HFFc6 (cell line): ENCODE measurements around the gene CCDC57. TPM values are rescaled to one million over a fixed set of nuclear protein-coding genes. Genes with fewer than 3 reads are reported as not detected.

Experiments used
- DNase-seq: peaks from one replicate; pipeline ENCODE4 v3.0.0-alpha.2; 2018
- H3K27ac Mint-ChIP-seq: 2 replicates; pipeline ENCODE4 v1.8.0; 2020; ENCODE audit warnings: mild to moderate bottlenecking, mixed read lengths
- H3K27me3 Mint-ChIP-seq: 2 replicates; pipeline ENCODE4 v1.8.0; 2021; ENCODE audit warnings: mild to moderate bottlenecking, moderate library complexity, mixed read lengths; ENCODE audit not compliant: insufficient read depth
- H3K36me3 Mint-ChIP-seq: 2 replicates; pipeline ENCODE4 v1.8.0; 2021; ENCODE audit warnings: low read depth, mixed read lengths
- H3K4me1 Mint-ChIP-seq: 2 replicates; pipeline ENCODE4 v1.8.0; 2020; ENCODE audit warnings: low read depth, mixed read lengths
- H3K4me3 Mint-ChIP-seq: 2 replicates; pipeline ENCODE4 v1.8.0; 2020; ENCODE audit warnings: mild to moderate bottlenecking, moderate library complexity, mixed read lengths
- H3K9me3 Mint-ChIP-seq: 2 replicates; pipeline ENCODE4 v1.8.0; 2020; ENCODE audit warnings: mild to moderate bottlenecking, mixed read lengths
- CTCF ChIP-seq: fragments of 200-600 bp; sonication (generic); IDR thresholded peaks from 2 replicates; pipeline ENCODE4 v1.5.0; 2021; ENCODE audit warnings: antibody characterized with exemption, mild to moderate bottlenecking
- microRNA-seq: library from miRNA; unstranded; fragments of <30 nt; microRNA quantifications from one replicate; pipeline ENCODE4, GENCODE V29; 2019
- total RNA-seq, 6 experiments: library from RNA; stranded (reverse); fragmentation: NEBNext Ultra II Directional; extraction: Animal tissue kit (Norgen Biotek cat#: 25700); gene quantifications; 2 replicates in 1 of 6; 3 replicates in 5 of 6; pipeline ENCODE4 v1.2.3, GENCODE V29; 2021

Gene CCDC57
- total RNA-seq, 6 experiments from 2014 or later = 12.8 to 15.6 (median 13.6) TPM

DNA sequence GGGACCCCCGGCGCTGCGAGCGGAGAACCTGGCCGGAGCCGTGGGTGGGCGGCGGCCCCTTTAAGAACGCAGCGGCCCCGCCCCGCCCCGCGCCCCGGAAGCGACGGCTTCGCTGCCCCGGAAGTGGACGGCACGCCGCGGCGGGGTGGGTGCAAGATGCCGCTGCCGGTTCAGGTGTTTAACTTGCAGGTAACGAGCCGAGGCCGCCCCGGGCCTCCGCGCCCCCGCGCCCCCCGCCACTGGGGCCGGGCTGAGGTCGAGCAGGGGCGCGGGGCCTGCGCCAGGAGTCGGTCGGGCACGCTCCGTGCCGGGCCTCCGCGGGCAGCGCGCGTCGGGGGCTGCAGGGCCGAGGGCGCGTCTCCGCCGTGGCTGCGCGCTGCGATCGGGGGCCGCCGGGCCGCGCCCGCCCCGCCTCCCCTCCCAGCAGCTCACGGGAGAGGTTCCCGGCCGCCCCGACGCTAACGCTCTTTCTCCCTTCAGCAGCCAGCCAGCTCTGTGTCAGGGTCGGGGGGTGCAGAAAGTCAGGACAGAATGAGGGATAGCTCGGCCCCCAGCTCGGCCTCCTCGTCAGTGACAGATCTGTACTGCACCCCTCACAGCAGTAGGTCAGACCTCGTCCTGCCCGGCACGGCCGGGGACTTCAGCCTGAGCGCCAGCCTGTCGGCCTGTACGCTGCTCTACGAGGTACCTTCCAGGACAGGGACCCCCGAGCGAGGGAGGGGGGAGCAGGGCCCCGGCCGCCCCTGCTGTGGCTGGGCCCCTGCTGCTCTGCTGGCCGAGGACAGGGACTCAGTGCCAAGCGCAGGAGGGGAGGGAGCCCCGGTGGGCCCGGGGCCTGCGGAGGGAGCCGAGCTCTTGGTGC, 160.6 kb downstream of the CCDC57 start, which contains the start of the genes GPS1 and RFNG:
Gene GPS1, plus strand, starts transcription at position 123 of the 862 bp plus-strand sequence. Its CDS starts 34 bp downstream, at position 157.
Gene RFNG, minus strand, starts transcription at position 36 of the 862 bp plus-strand sequence. CDS start 45 bp downstream, outside the sequence.
- Mint-ChIP-seq H3K4me1 (peaks cover 10% of the 10 kb centered on the region; the same call in 1 of the 2 replicates), H3K27ac (peak within 1 kb of the TSS; percentile 77), H3K4me3 (peak within 1 kb of the TSS; percentile 90), H3K27me3 (no peaks in the 10 kb centered on the region), H3K9me3 (no peaks in the 10 kb centered on the region), H3K36me3 (peaks cover 5% of the 10 kb centered on the region; the same call in 1 of the 2 replicates)
- DNase-seq = no peak
- no peak for TF ChIP-seq CTCF

Small RNAs within 50 kb of the gene (microRNA-seq; reads per million reads assigned to microRNA genes)
- gene MIR6787 = 10.0 reads per million, percentile 8 among the genes with 10 or more reads in this experiment

Other genes starting within 250 kb of the CCDC57 start
- gene ASPSCR1, start 235.2 kb downstream of the CCDC57 start, total RNA-seq = 10 to 100 TPM; 26.6 to 36.8 (median 34.7) TPM
- 10 to 100 TPM; 60.6 to 83.9 (median 73.3) TPM for gene CENPX, start 190.0 kb downstream of the CCDC57 start, total RNA-seq
- 10 to 100 TPM in 3 of 6 experiments, 1 to 10 TPM in 3; 6.8 to 10.5 (median 10.0) TPM for gene LRRC45, start 189.5 kb downstream of the CCDC57 start, total RNA-seq
- gene RAC3, start 181.2 kb downstream of the CCDC57 start, total RNA-seq = 1 to 10 TPM; 4.3 to 8.5 (median 5.6) TPM
- 100 to 1,000 TPM in 1 of 6 experiments, 10 to 100 TPM in 5; 73.4 to 100 (median 84.8) TPM for gene DCXR, start 175.1 kb downstream of the CCDC57 start, total RNA-seq
- gene RFNG, start 161.0 kb downstream of the CCDC57 start, total RNA-seq = 10 to 100 TPM; 37.6 to 48.5 (median 40.1) TPM
- 100 to 1,000 TPM; 127 to 144 (median 141) TPM for gene GPS1, start 160.9 kb downstream of the CCDC57 start, total RNA-seq
- 10 to 100 TPM; 65.8 to 86.8 (median 71.2) TPM for gene DUS1L, start 147.0 kb downstream of the CCDC57 start, total RNA-seq
- gene FASN, start 114.6 kb downstream of the CCDC57 start, total RNA-seq = 100 to 1,000 TPM; 108 to 138 (median 112) TPM
- gene SLC16A3, start 16.2 kb upstream of the CCDC57 start, total RNA-seq = 100 to 1,000 TPM; 475 to 624 (median 523) TPM
- 100 to 1,000 TPM; 116 to 128 (median 118) TPM for gene CSNK1D, start 60.9 kb upstream of the CCDC57 start, total RNA-seq
- under 1 TPM in 1 of 6 experiments, not detected in 5; 0.20 TPM for gene CD7, start 104.8 kb upstream of the CCDC57 start, total RNA-seq
- gene SECTM1, start 120.9 kb upstream of the CCDC57 start, total RNA-seq = 1 to 10 TPM; 1.7 to 3.9 (median 2.8) TPM
- gene TEX19, start 146.4 kb upstream of the CCDC57 start, total RNA-seq = under 1 TPM in 2 of 6 experiments, not detected in 4; 0.10 to 0.14 TPM
- gene UTS2R, start 158.9 kb upstream of the CCDC57 start, total RNA-seq = not detected
- 1 to 10 TPM; 4.3 to 6.8 (median 5.6) TPM for gene HEXD, start 205.5 kb upstream of the CCDC57 start, total RNA-seq
- 10 to 100 TPM; 26.5 to 31.2 (median 27.9) TPM for gene OGFOD3, start 205.7 kb upstream of the CCDC57 start, total RNA-seq
- 10 to 100 TPM; 47.4 to 60.5 (median 48.7) TPM for gene CYBC1, start 237.9 kb upstream of the CCDC57 start, total RNA-seq
- 10 to 100 TPM; 25.2 to 38.1 (median 28.8) TPM for gene NARF, start 245.9 kb upstream of the CCDC57 start, total RNA-seq